AG04449 (cell line): Measurements from ENCODE around the gene CDKL5.

Experiments
- CTCF ChIA-PET: fragments of 350-600 bp; formaldehyde crosslinking; extraction: SDS; loops from one replicate; lab custom pipeline; 2021; ENCODE audit warnings: antibody characterized with exemption; lab: Yijun Ruan, JAX
- POLR2A ChIA-PET: fragments of 400-600, 350-600 bp; formaldehyde crosslinking; extraction: SDS; loops from one replicate; lab custom pipeline; 2020; ENCODE audit warnings: antibody characterized with exemption, inconsistent platforms; lab: Yijun Ruan, JAX
- DNase-seq: peaks from one replicate; pipeline ENCODE4 v3.0.0-alpha.2; 2010; ENCODE audit warnings: low read depth, low spot score
- H3K4me3 ChIP-seq: 2 replicates; pipeline ENCODE4 v1.5.1; 2011; ENCODE audit warnings: low read depth, mild to moderate bottlenecking, control low read depth, low read length
- TF ChIP-seq, protein P1 (sequence below): IDR thresholded peaks from one replicate; pipeline ENCODE4 v1.5.1; 2011; ENCODE audit warnings: mild to moderate bottlenecking, moderate library complexity, low read length, control low read depth, inconsistent platforms; ENCODE audit not compliant: insufficient read depth; ENCODE audit errors: missing control alignments

The CDKL5 gene

GRCh38 chrX:18674788-18675735, 249.7 kb downstream of the CDKL5 start:
- DNase-seq = no peak
- ChIA-PET CTCF (interaction anchor here (1.0 kb wide), 1 partner anchor 10 kb away, joined by 3 read pairs; no protein-coding TSS in a partner anchor), POLR2A (no interaction called here)
- H3K4me3 ChIP-seq = peak overlapping the region; percentile 61
- TF ChIP-seq, protein P1, sequence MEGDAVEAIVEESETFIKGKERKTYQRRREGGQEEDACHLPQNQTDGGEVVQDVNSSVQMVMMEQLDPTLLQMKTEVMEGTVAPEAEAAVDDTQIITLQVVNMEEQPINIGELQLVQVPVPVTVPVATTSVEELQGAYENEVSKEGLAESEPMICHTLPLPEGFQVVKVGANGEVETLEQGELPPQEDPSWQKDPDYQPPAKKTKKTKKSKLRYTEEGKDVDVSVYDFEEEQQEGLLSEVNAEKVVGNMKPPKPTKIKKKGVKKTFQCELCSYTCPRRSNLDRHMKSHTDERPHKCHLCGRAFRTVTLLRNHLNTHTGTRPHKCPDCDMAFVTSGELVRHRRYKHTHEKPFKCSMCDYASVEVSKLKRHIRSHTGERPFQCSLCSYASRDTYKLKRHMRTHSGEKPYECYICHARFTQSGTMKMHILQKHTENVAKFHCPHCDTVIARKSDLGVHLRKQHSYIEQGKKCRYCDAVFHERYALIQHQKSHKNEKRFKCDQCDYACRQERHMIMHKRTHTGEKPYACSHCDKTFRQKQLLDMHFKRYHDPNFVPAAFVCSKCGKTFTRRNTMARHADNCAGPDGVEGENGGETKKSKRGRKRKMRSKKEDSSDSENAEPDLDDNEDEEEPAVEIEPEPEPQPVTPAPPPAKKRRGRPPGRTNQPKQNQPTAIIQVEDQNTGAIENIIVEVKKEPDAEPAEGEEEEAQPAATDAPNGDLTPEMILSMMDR = no peak

DNA sequence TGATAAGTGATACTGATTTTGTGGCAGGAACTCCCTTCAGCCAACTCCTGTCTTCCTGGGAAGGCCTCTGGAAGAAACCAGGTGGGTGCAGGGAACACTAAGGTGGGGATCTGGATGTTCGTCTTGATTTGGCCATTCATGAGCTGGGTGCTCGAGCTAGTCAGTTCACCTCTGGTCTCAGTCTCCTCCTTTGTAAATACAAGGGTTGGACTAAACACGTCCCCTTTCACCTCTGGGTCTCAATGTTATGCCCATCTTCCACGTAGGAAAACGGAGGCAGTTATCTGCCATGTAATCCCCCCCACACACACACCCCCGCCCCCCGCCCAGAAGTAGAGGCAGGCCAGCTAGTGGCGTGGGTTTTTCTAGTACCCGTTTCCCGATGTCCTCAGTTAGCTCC, 250.6 kb downstream of the CDKL5 start:
- ChIA-PET CTCF (interaction anchor here (1.0 kb wide), 1 partner anchor 9 kb away, joined by 3 read pairs; no protein-coding TSS in a partner anchor), POLR2A (no interaction called here)
- DNase-seq = no peak
- TF ChIP-seq, protein P1 = no peak
- H3K4me3 ChIP-seq = no peak overlapping the region

- H3K4me3 ChIP-seq = no peak overlapping the region
- DNase-seq = no peak
- ChIA-PET CTCF (interaction anchor here (0.7 to 1.0 kb wide), 2 partner anchors 8 to 13 kb away, joined by 3 read pairs; no protein-coding TSS in a partner anchor), POLR2A (no interaction called here)
- TF ChIP-seq, protein P1 = peak; percentile 10
Observed at GRCh38 chrX:18676470-18676869, 251.1 kb downstream of the CDKL5 start.

DNA sequence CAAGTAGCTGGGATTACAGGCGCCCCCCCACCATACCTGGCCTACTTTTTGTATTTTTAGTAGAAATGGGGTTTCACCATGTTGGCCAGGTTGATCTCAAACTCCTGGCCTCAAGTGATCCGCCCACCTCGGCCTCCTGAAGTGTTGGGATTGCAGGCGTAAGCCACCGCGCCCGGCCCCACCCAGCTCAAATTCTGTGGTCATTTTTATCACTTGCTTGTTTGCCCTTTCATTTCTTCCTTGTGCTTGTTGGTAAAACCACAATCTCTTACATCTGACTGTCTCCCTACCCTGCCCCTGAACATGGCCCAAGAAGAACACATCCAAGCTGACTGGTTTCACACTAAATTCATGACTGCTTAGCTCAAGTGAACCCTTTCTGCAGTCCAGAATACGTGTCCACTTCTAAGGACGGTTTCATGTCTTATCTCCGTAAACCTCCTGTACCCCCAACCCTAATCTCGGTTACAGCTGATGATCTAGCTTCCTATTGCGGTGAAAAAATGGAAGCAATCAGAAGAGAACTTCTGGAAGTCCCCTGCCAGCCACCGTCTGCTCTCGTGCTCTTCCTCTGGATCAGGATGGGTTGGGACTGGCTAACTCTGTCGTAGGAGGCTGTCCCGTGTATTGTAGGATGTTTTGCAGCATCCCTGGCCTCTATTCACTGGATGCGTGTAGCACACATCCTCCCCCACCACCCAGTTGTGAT, 251.9 kb downstream of the CDKL5 start:
- ChIA-PET CTCF (interaction anchor here (0.7 kb wide), 1 partner anchor 12 kb away, joined by 3 read pairs; no protein-coding TSS in a partner anchor), POLR2A (no interaction called here)
- no peak overlapping the region for H3K4me3 ChIP-seq
- DNase-seq = no peak
- TF ChIP-seq, protein P1 = no peak

DNA sequence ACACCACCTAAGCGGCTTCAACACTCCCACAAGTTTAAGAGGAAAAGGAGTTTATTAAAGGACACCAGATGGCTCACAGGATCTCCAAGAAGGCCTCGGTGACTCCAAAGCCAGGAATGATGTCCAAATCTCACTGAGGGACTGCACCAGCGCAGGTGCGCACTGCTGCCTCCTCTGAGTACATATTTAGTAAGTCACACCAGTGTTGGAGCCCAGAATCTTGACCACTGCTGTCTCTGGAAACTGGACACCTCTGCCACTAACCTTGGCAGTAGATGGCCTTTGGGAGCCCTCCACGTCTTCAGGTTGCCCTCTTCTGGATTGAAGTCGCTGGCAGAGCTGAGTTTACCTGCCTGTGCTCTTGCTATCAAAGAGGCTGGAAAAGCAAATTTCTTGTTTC, 256.6 kb downstream of the CDKL5 start:
- TF ChIP-seq, protein P1 = no peak
- DNase-seq = no peak
- no peak overlapping the region for H3K4me3 ChIP-seq
- CTCF ChIA-PET = no interaction called here
- POLR2A ChIA-PET = no interaction called here

DNA sequence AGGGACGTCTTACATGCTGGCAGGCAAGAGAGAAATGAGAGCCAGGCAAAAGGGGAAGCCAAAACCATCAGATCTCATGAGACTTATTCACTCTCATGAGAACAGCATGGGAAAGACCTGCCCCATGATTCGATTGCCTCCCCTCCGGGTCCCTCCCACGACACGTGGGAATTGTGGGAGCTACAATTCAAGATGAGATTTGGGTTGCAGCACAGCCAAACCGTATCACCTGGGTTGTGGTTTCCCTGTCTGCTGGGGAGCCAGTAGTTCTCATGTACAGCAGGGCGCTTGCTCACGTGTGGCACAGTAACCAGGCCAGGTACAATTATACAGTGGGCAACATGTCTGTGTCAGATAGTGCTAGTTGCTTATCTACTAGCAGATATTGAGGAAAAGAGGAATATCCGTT, 257.6 kb downstream of the CDKL5 start:
- ChIA-PET POLR2A (no interaction called here), CTCF (no interaction called here)
- TF ChIP-seq, protein P1 = no peak
- H3K4me3 ChIP-seq = no peak overlapping the region
- DNase-seq = no peak
